Hepatocyte (in vitro differentiated cells): ENCODE measurements around the gene SLC38A9. TPM values are rescaled to one million over a fixed set of nuclear protein-coding genes. Genes with fewer than 3 reads are reported as not detected.

ENCODE experiments used
- DNase-seq: peaks from one replicate; pipeline ENCODE4 v3.0.0-alpha.2; 2016; ENCODE audit warnings: low spot score
- H2AFZ ChIP-seq: fragments of 200-600 bp; sonication (generic); 2 replicates; pipeline ENCODE4 v1.6.0; 2016; ENCODE audit warnings: antibody characterized with exemption, mild to moderate bottlenecking
- H3K27ac ChIP-seq: fragments of 200-600 bp; sonication (generic); 2 replicates; pipeline ENCODE4 v1.5.1; 2016; ENCODE audit warnings: mild to moderate bottlenecking
- H3K27me3 ChIP-seq: fragments of 200-600 bp; sonication (generic); 2 replicates; pipeline ENCODE4 v1.6.1; 2016
- H3K36me3 ChIP-seq: fragments of 200-600 bp; sonication (generic); replicated peaks from 2 replicates; pipeline ENCODE4 v1.5.1; 2016; ENCODE audit warnings: low read depth; ENCODE audit not compliant: insufficient read depth
- H3K4me1 ChIP-seq: fragments of 200-600 bp; sonication (generic); 2 replicates; pipeline ENCODE4 v1.5.1; 2016; ENCODE audit warnings: mild to moderate bottlenecking, moderate library complexity; ENCODE audit not compliant: insufficient read depth
- H3K4me2 ChIP-seq: fragments of 200-600 bp; sonication (generic); 2 replicates; pipeline ENCODE4 v1.6.0; 2016
- H3K4me3 ChIP-seq: fragments of 200-600 bp; sonication (generic); 2 replicates; pipeline ENCODE4 v1.5.1; 2016; ENCODE audit warnings: mild to moderate bottlenecking
- H3K79me2 ChIP-seq: fragments of 200-600 bp; sonication (generic); 2 replicates; pipeline ENCODE4 v1.6.0; 2017; ENCODE audit warnings: mild to moderate bottlenecking
- H3K9me2 ChIP-seq: fragments of 200-600 bp; sonication (generic); replicated peaks from 2 replicates; pipeline ENCODE4 v1.6.0; 2017; ENCODE audit warnings: mild to moderate bottlenecking; ENCODE audit not compliant: insufficient read depth
- H3K9me3 ChIP-seq: fragments of 200-600 bp; sonication (generic); 2 replicates; pipeline ENCODE4 v1.5.1; 2016; ENCODE audit warnings: low read depth, mild to moderate bottlenecking
- H4K20me1 ChIP-seq: fragments of 200-600 bp; sonication (generic); 2 replicates; pipeline ENCODE4 v1.6.0; 2016; ENCODE audit warnings: mild to moderate bottlenecking; ENCODE audit not compliant: insufficient read depth, poor library complexity, severe bottlenecking
- CTCF ChIP-seq: fragments of 200-600 bp; sonication (generic); IDR thresholded peaks from 2 replicates; pipeline ENCODE4 v1.5.1; 2016; ENCODE audit warnings: antibody characterized with exemption, mild to moderate bottlenecking; ENCODE audit not compliant: poor library complexity
- EZH2 ChIP-seq: fragments of 200-600 bp; sonication (generic); IDR thresholded peaks from 2 replicates; pipeline ENCODE4 v1.6.1; 2016; ENCODE audit warnings: antibody characterized with exemption, mild to moderate bottlenecking, borderline replicate concordance
- EZH2phosphoT487 ChIP-seq: fragments of 200-600 bp; sonication (generic); IDR thresholded peaks from one replicate; pipeline ENCODE4 v1.6.1; 2018; ENCODE audit warnings: antibody characterized with exemption, mild to moderate bottlenecking, low read depth, moderate library complexity; ENCODE audit not compliant: unreplicated experiment, severe bottlenecking
- WGBS: methylation state at CpG from one replicate; pipeline ENCODE4 v1.1.6; 2016; ENCODE audit warnings: low lambda C conversion rate; ENCODE audit errors: missing lambda C conversion rate; 5-methylcytosine and 5-hydroxymethylcytosine counted together
- polyA plus RNA-seq: library from polyadenylated mRNA; unstranded; fragments of >200 nt; fragmentation: Nextera tagmentation; extraction: Ambion mirVana; gene quantifications from 2 replicates; pipeline ENCODE4 v1.2.1, GENCODE V29; 2016
- total RNA-seq: library from RNA; depleted of rRNA; stranded (reverse); fragments of >200 nt; gene quantifications from 2 replicates; pipeline ENCODE4 v1.2.3, GENCODE V29; 2014

SLC38A9 gene
- total and polyA plus RNA-seq, 2 experiments from 2014 or later = 28.1 to 37.8 TPM

- Histone ChIP-seq H3K36me3 (no peaks in the 10 kb centered on the region), H3K27me3 (no peaks in the 10 kb centered on the region), H3K4me3 (no peak overlapping the region), H3K9me2 (no peaks in the 10 kb centered on the region), H3K79me2 (no peaks in the 10 kb centered on the region), H4K20me1 (no peaks in the 10 kb centered on the region), H3K9me3 (no peaks in the 10 kb centered on the region), H3K27ac (no peak overlapping the region), H3K4me2 (no peak overlapping the region), H2AFZ (no peak overlapping the region), H3K4me1 (no peaks in the 10 kb centered on the region)
- WGBS = 93% methylated on average over 3 of the region's 3 CpGs
- no peak for DNase-seq
- TF ChIP-seq EZH2 (no peak), EZH2phosphoT487 (no peak), CTCF (no peak)
These were observed 38.4 kb upstream of the SLC38A9 start for GRCh38 chr5:55750499-55750898.

- no peak overlapping the region for H3K4me3 ChIP-seq
- no peaks in the 10 kb centered on the region for H3K79me2 ChIP-seq
- H3K27ac ChIP-seq = no peak overlapping the region
- DNase-seq = no peak
- H3K4me2 ChIP-seq = no peak overlapping the region
- H4K20me1 ChIP-seq = no peaks in the 10 kb centered on the region
- no peaks in the 10 kb centered on the region for H3K9me3 ChIP-seq
- no peaks in the 10 kb centered on the region for H3K4me1 ChIP-seq
- no peak overlapping the region for H2AFZ ChIP-seq
- 66% methylated on average over 3 of the region's 3 CpGs for WGBS
- H3K9me2 ChIP-seq = no peaks in the 10 kb centered on the region
- H3K36me3 ChIP-seq = no peaks in the 10 kb centered on the region
- no peak for TF ChIP-seq EZH2phosphoT487
- no peak for TF ChIP-seq EZH2
- no peak for TF ChIP-seq CTCF
- no peaks in the 10 kb centered on the region for H3K27me3 ChIP-seq
These were observed 37.9 kb upstream of the SLC38A9 start for GRCh38 chr5:55750063-55750462.

GRCh38 chr5:55749387-55749786, 37.3 kb upstream of the SLC38A9 start:
- DNase-seq = no peak
- Histone ChIP-seq H3K79me2 (no peaks in the 10 kb centered on the region), H2AFZ (no peak overlapping the region), H3K4me2 (no peak overlapping the region), H3K4me1 (no peaks in the 10 kb centered on the region), H3K9me3 (no peaks in the 10 kb centered on the region), H3K9me2 (no peaks in the 10 kb centered on the region), H3K27me3 (no peaks in the 10 kb centered on the region), H3K4me3 (no peak overlapping the region), H3K27ac (no peak overlapping the region), H3K36me3 (no peaks in the 10 kb centered on the region), H4K20me1 (no peaks in the 10 kb centered on the region)
- TF ChIP-seq EZH2phosphoT487 (no peak), CTCF (no peak), EZH2 (no peak)
- WGBS = 71% methylated on average over 2 of the region's 2 CpGs

GRCh38 chr5:55747778-55748318, 35.7 kb upstream of the SLC38A9 start:
- no peak for DNase-seq
- H4K20me1 ChIP-seq = no peaks in the 10 kb centered on the region
- no peaks in the 10 kb centered on the region for H3K4me1 ChIP-seq
- no peaks in the 10 kb centered on the region for H3K79me2 ChIP-seq
- H3K27me3 ChIP-seq = no peaks in the 10 kb centered on the region
- H3K4me3 ChIP-seq = no peak overlapping the region
- H3K9me3 ChIP-seq = no peaks in the 10 kb centered on the region
- H3K4me2 ChIP-seq = no peak overlapping the region
- 58% methylated on average over 2 of the region's 2 CpGs for WGBS
- H3K27ac ChIP-seq = no peak overlapping the region
- TF ChIP-seq EZH2 (no peak), CTCF (no peak), EZH2phosphoT487 (no peak)
- H2AFZ ChIP-seq = no peak overlapping the region
- no peaks in the 10 kb centered on the region for H3K36me3 ChIP-seq
- no peaks in the 10 kb centered on the region for H3K9me2 ChIP-seq
